Lower leg skin (tissue), 3 donors: Measurements from ENCODE around the gene CPAMD8.

Source experiments
- POLR2A ChIP-seq, 2 donors: fragments of 450-650 bp; IDR thresholded peaks; one replicate each; pipeline ENCODE4 v1.6.1; 2016 to 2017; ENCODE audit warnings: antibody characterized with exemption in 2 of 2, mild to moderate bottlenecking in 1 of 2, moderate library complexity in 1 of 2
- TF ChIP-seq, protein P1 (sequence below), 3 donors: fragments of 450-650 bp; IDR thresholded peaks; one replicate each; pipeline ENCODE4 v1.5.1; 2016; ENCODE audit warnings: antibody characterized with exemption in 3 of 3, mild to moderate bottlenecking in 3 of 3, moderate library complexity in 2 of 3

- TF ChIP-seq, protein P1, sequence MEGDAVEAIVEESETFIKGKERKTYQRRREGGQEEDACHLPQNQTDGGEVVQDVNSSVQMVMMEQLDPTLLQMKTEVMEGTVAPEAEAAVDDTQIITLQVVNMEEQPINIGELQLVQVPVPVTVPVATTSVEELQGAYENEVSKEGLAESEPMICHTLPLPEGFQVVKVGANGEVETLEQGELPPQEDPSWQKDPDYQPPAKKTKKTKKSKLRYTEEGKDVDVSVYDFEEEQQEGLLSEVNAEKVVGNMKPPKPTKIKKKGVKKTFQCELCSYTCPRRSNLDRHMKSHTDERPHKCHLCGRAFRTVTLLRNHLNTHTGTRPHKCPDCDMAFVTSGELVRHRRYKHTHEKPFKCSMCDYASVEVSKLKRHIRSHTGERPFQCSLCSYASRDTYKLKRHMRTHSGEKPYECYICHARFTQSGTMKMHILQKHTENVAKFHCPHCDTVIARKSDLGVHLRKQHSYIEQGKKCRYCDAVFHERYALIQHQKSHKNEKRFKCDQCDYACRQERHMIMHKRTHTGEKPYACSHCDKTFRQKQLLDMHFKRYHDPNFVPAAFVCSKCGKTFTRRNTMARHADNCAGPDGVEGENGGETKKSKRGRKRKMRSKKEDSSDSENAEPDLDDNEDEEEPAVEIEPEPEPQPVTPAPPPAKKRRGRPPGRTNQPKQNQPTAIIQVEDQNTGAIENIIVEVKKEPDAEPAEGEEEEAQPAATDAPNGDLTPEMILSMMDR (IDR thresholded peaks at IDR 0.05), result no peak
- no peak for TF ChIP-seq POLR2A (IDR thresholded peaks at IDR 0.05)
Observed at GRCh38 chr19:16969135-16969534, 57.5 kb downstream of the CPAMD8 start.
